Measurements from ENCODE around the gene MXD4.

MXD4 gene

GRCh38 chr4:2298532-2298991 is 36.7 kb upstream of the MXD4 start:
- Mint-ChIP-seq H3K4me3 (no peak overlapping the region), H3K9me3 (peaks cover 0 to 1% of the 10 kb centered on the region in 2 donors), H3K4me1 (peaks cover 0 to 9% of the 10 kb centered on the region in 2 donors), H3K27me3 (peaks cover 0 to 9% of the 10 kb centered on the region in 2 donors), H3K27ac (no peak overlapping the region), H3K36me3 (no peaks in the 10 kb centered on the region)
- DNase-seq (no peak), ATAC-seq (replicated peaks) (no peak)

GRCh38 chr4:2297606-2298531 is 36.0 kb upstream of the MXD4 start:
- Mint-ChIP-seq H3K9me3 (peaks cover 0 to 1% of the 10 kb centered on the region in 2 donors), H3K4me1 (peaks cover 0 to 9% of the 10 kb centered on the region in 2 donors), H3K27me3 (peaks cover under 1 to 9% of the 10 kb centered on the region in 2 donors), H3K27ac (peak overlapping the region; percentile 20), H3K4me3 (no peak overlapping the region), H3K36me3 (no peaks in the 10 kb centered on the region)
- no peak for DNase-seq
- ATAC-seq (replicated peaks) = peak in 1 of 2 donors; percentile 50

GRCh38 chr4:2296631-2297601 is 35.0 kb upstream of the MXD4 start:
- Mint-ChIP-seq H3K4me3 (no peak overlapping the region), H3K27me3 (peaks cover 10 to 13% of the 10 kb centered on the region in 2 donors), H3K9me3 (no peaks in the 10 kb centered on the region), H3K36me3 (no peaks in the 10 kb centered on the region), H3K4me1 (peaks cover 0 to 9% of the 10 kb centered on the region in 2 donors), H3K27ac (no peak overlapping the region)
- ATAC-seq (replicated peaks) (no peak), DNase-seq (no peak)

- Mint-ChIP-seq H3K27me3 (peaks cover 11 to 14% of the 10 kb centered on the region in 2 donors), H3K27ac (no peak overlapping the region), H3K4me1 (peaks cover 7 to 13% of the 10 kb centered on the region in 2 donors), H3K36me3 (no peaks in the 10 kb centered on the region), H3K9me3 (no peaks in the 10 kb centered on the region), H3K4me3 (no peak overlapping the region)
- ATAC-seq (replicated peaks) = no peak
- no peak for DNase-seq
Measured at GRCh38 chr4:2295900-2296442, 34.1 kb upstream of the MXD4 start.

- ATAC-seq (replicated peaks) (no peak), DNase-seq (no peak)
- Mint-ChIP-seq H3K4me1 (peaks cover 12 to 17% of the 10 kb centered on the region in 2 donors), H3K27ac (peak overlapping the region; percentile 11), H3K9me3 (no peaks in the 10 kb centered on the region), H3K4me3 (no peak overlapping the region), H3K27me3 (peaks cover 11 to 17% of the 10 kb centered on the region in 2 donors), H3K36me3 (no peaks in the 10 kb centered on the region)
Measured at GRCh38 chr4:2295500-2295899, 33.6 kb upstream of the MXD4 start.

GRCh38 chr4:2292646-2293108 is 30.8 kb upstream of the MXD4 start:
- no peak for DNase-seq
- Mint-ChIP-seq H3K4me1 (peaks cover 20% of the 10 kb centered on the region in 2 donors), H3K27ac (no peak overlapping the region), H3K27me3 (peaks cover 11 to 13% of the 10 kb centered on the region in 2 donors), H3K36me3 (no peaks in the 10 kb centered on the region), H3K9me3 (no peaks in the 10 kb centered on the region), H3K4me3 (no peak overlapping the region)
- no peak for ATAC-seq (replicated peaks)

GRCh38 chr4:2291705-2292645 is 30.1 kb upstream of the MXD4 start:
- ATAC-seq (replicated peaks) = no peak
- no peaks in the 10 kb centered on the region for H3K36me3 Mint-ChIP-seq
- H3K27me3 Mint-ChIP-seq = peaks cover 8 to 11% of the 10 kb centered on the region in 2 donors
- no peak overlapping the region for H3K4me3 Mint-ChIP-seq
- DNase-seq = no peak
- H3K27ac Mint-ChIP-seq = no peak overlapping the region
- H3K9me3 Mint-ChIP-seq = no peaks in the 10 kb centered on the region
- H3K4me1 Mint-ChIP-seq = peaks cover 15 to 20% of the 10 kb centered on the region in 2 donors

GRCh38 chr4:2290974-2291704 is 29.2 kb upstream of the MXD4 start:
- no peaks in the 10 kb centered on the region for H3K9me3 Mint-ChIP-seq
- peak; percentile 87 to 89 for ATAC-seq (replicated peaks)
- H3K27me3 Mint-ChIP-seq = peaks cover 11% of the 10 kb centered on the region in 2 donors
- no peaks in the 10 kb centered on the region for H3K36me3 Mint-ChIP-seq
- H3K4me1 Mint-ChIP-seq = peaks cover 15 to 20% of the 10 kb centered on the region in 2 donors
- peak overlapping the region; percentile 62 to 68 for H3K4me3 Mint-ChIP-seq
- H3K27ac Mint-ChIP-seq = peak overlapping the region; percentile 51
- peak; percentile 26 for DNase-seq

- Mint-ChIP-seq H3K4me3 (no peak overlapping the region), H3K27ac (no peak overlapping the region)
Measured at GRCh38 chr4:2290488-2290887, 28.6 kb upstream of the MXD4 start.

GRCh38 chr4:2289955-2290333 is 28.0 kb upstream of the MXD4 start:
- ATAC-seq (replicated peaks) (no peak), DNase-seq (no peak)
- Mint-ChIP-seq H3K27me3 (peaks cover 11 to 16% of the 10 kb centered on the region in 2 donors), H3K4me3 (peak overlapping the region in 1 of 2 donors; percentile 43), H3K4me1 (peaks cover 15 to 20% of the 10 kb centered on the region in 2 donors), H3K9me3 (no peaks in the 10 kb centered on the region), H3K36me3 (no peaks in the 10 kb centered on the region), H3K27ac (no peak overlapping the region)

More at GRCh38 chr4:2290488-2290887, 28.6 kb upstream of the MXD4 start:
- H3K9me3 Mint-ChIP-seq = no peaks in the 10 kb centered on the region
- DNase-seq (no peak), ATAC-seq (replicated peaks) (peak; percentile 20 to 38)
- H3K4me1 Mint-ChIP-seq = peaks cover 15 to 20% of the 10 kb centered on the region in 2 donors
- peaks cover 11 to 13% of the 10 kb centered on the region in 2 donors for H3K27me3 Mint-ChIP-seq
- H3K36me3 Mint-ChIP-seq = no peaks in the 10 kb centered on the region

- ATAC-seq (replicated peaks) = no peak
- Mint-ChIP-seq H3K9me3 (no peaks in the 10 kb centered on the region), H3K27me3 (peaks cover 11 to 16% of the 10 kb centered on the region in 2 donors), H3K4me3 (no peak overlapping the region), H3K36me3 (no peaks in the 10 kb centered on the region), H3K4me1 (peaks cover 15 to 20% of the 10 kb centered on the region in 2 donors), H3K27ac (no peak overlapping the region)
- DNase-seq = no peak
Measured at GRCh38 chr4:2289311-2289954, 27.5 kb upstream of the MXD4 start.

- Mint-ChIP-seq H3K36me3 (no peaks in the 10 kb centered on the region), H3K9me3 (peaks cover under 1 to 3% of the 10 kb centered on the region in 2 donors), H3K27me3 (peaks cover 11 to 16% of the 10 kb centered on the region in 2 donors), H3K27ac (no peak overlapping the region), H3K4me3 (no peak overlapping the region), H3K4me1 (peaks cover 15 to 20% of the 10 kb centered on the region in 2 donors)
- no peak for DNase-seq
- ATAC-seq (replicated peaks) = no peak
Measured at GRCh38 chr4:2288051-2288541, 26.2 kb upstream of the MXD4 start.

All from stimulated activated naive B cell treated with anti-CD40 and anti-IgM and Interleukin-4, amounts not matched to agents 10 μg/mL and 1 μg/mL and 100 μg/mL, for 72 hours (primary cell).